Omental fat pad (tissue), 4 donors: ENCODE results near the gene LTF. TPM values are rescaled to one million over a fixed set of nuclear protein-coding genes. Genes with fewer than 3 reads are reported as not detected.
"Not testable (repeated sequence)": the region's sequence is repeated elsewhere in the genome, so short reads cannot be mapped to it uniquely, and the experiment has no call there.

Experiments used
- ATAC-seq: fragments of 150-250 bp; one replicate; pipeline ENCODE4 v1.9.1; 2016; ENCODE audit warnings: mild to moderate bottlenecking, moderate library complexity; ENCODE audit not compliant: low FRiP score
- DNase-seq: peaks from one replicate; pipeline ENCODE4 v3.0.0-alpha.2; 2019; ENCODE audit warnings: low spot score
- total RNA-seq, 4 donors: library from RNA; depleted of rRNA; stranded (reverse); fragments of >200 nt; gene quantifications; one replicate each; pipeline ENCODE4 v1.1.0, GENCODE V29; 2016
- TF ChIP-seq, protein P1 (sequence below), 3 donors: fragments of 450-650 bp; IDR thresholded peaks; one replicate each; pipeline ENCODE4 v1.5.1; 2016 to 2017; ENCODE audit warnings: antibody characterized with exemption in 3 of 3, mild to moderate bottlenecking in 3 of 3, moderate library complexity in 2 of 3

Gene LTF
- total RNA-seq, 4 donors from 2014 or later = 3.0 to 9.6 (median 6.9) TPM

DNA sequence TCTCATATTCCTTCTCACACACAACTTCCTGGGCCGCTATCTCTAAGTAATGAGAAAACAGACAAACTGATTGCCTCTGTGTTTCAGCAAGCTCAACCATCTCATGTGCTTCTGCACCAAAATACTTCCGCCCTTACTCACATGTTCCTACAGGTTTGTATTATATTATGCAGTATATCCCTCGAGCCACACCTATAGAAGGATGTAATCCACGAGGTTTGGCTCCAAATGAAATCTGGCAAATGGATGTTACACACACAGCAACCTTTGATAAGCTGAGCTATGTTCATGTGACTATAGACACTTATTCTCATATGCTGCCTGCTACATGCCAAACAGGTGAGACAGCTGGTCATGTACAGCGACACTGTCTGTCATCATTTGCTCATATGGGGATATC is 35.0 kb downstream of the LTF start:
- no peak for DNase-seq
- ATAC-seq = no peak
- TF ChIP-seq, protein P1, sequence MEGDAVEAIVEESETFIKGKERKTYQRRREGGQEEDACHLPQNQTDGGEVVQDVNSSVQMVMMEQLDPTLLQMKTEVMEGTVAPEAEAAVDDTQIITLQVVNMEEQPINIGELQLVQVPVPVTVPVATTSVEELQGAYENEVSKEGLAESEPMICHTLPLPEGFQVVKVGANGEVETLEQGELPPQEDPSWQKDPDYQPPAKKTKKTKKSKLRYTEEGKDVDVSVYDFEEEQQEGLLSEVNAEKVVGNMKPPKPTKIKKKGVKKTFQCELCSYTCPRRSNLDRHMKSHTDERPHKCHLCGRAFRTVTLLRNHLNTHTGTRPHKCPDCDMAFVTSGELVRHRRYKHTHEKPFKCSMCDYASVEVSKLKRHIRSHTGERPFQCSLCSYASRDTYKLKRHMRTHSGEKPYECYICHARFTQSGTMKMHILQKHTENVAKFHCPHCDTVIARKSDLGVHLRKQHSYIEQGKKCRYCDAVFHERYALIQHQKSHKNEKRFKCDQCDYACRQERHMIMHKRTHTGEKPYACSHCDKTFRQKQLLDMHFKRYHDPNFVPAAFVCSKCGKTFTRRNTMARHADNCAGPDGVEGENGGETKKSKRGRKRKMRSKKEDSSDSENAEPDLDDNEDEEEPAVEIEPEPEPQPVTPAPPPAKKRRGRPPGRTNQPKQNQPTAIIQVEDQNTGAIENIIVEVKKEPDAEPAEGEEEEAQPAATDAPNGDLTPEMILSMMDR (IDR thresholded peaks at IDR 0.05) = no peak

DNA sequence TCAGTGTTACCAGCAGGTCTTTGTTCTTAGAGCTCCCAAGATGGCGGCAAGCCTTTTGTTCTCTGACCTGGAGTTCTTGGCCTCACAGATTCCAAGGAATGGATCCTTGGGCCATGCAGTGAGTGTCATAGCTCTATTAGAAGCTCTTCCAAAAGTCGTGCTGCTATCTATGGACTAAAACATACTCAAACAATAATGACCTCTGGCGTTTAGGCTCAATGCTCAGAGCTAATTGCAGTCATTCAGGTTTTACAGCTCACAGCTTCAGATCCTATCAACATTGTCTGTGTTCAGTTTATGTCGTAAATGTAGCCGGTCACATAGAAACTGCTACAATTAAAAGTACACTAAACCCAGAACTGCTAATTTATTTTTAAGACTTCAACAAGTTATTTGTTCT is 35.5 kb downstream of the LTF start:
- DNase-seq (no peak), ATAC-seq (no peak)
- TF ChIP-seq, protein P1 (IDR thresholded peaks at IDR 0.05) = no peak

DNA sequence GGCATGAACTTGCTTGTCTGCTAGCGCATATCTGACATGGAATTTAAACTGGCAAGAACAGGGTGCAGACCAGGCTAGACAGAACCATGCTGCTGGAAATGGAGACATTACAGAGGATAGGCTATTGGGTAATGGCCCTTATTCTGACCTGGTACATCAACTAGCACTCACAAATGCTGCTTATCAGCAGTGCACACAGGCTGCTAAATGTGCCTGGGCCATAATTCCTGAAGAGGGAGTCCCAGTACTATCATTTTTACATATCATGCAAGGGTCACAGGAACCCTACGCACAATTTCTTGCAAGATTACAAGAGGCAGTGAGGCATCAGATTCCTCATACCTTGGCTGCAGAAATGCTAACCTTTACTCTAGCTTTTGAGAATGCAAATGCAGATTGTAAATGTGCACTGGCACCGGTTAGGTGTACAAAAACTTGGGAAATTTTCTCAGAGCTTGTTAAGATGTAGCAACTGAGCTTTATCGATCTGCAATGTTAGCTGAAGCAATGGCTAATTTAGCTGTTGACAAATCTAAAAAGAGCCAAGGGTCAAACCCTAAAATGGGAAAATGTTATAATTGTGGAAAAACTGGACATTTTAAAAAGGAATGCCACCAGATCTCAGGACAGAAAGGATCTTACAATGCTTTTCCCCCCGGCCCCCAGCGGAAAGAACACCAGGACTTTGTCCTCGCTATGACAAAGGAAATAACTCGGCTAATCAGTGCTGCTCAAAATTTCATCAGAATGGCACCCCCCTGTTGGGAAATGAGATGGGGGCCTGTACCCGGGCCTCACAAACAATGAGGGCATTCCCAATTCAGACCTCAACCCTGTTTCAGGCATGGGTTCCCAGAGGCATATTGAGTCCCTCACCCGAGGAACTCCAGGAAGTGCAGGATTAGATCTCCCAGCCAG is 36.5 kb downstream of the LTF start:
- DNase-seq (no peak), ATAC-seq (no peak)
- TF ChIP-seq, protein P1 (IDR thresholded peaks at IDR 0.05) = no peak

DNA sequence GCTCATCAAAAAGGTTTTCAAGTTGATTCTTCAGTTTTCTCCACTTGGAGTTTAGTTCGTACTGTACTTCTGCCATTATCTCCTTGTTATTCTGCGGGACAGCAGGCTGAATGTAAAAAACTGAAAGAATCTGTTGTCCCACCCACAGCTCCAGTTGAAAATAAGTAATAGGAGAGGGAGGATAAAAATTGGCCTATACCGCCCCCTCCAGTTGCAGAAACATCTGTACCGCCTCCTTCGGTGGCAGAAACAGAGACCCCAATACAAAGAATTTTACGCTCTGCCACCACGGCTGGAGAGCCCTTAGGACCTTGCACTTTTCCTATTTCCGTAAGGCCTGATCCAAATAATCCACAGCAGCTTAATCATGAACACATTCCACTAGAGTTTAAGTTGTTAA is 37.3 kb downstream of the LTF start:
- ATAC-seq, DNase-seq: not testable (repeated sequence)

DNA sequence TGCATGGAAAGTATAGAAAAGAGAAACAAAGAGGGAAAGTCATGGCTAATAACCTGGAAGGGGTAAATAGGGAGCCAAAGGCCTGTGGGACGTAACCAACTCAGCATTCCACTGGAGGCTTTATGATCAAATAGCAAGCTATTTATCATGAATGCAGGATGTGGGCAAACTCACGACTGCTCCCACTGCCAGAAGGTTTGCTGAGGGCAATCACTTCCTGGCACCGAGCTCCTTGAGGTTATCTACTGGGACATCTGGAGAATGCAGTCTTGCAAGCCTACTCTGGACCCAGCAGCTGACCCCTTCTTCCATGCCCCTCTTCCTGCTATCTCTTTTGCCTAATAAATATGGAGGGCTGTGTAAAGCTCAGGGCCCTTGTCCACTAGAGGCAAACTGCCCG is 38.2 kb downstream of the LTF start:
- not testable (repeated sequence) for ATAC-seq, DNase-seq

DNA sequence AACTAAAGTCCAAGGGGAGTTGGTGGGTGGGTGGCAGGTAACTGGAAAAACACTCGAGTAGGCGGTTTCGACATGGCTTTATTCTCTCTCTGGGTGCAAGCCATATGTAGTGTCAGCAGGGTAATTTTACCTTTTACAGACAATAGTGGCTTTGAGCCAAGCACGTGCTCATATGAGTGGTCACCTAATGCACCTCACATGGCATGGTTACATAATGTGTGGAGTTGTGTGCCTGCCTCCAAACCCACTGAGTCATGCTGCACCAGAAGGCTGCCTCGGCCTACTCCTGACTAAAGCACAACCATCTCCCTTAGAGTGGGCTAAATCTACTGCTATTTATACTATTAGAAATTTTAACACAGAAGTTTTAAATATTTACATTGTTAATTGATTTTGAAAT is 41.1 kb downstream of the LTF start:
- no peak for DNase-seq
- TF ChIP-seq, protein P1 (IDR thresholded peaks at IDR 0.05) = no peak
- peak; percentile 42 for ATAC-seq

DNA sequence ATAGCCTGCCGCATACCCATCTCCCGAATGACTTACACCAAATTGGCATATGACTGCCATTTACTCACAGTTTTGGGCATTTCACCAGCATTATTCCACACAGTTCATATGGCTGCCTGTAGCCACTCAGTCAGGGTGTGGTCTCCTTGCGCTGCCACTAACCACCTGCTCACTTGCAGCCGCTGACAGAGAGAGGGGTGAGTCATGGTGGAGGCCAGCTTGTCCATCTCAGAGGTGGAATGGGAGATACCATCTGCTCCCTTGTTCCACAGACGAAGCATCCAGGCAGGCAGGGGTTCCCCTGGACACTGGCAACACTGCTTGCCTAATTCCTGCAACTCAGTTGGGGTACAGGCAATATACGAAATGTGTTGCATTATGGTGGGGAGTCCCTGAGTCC is 42.1 kb downstream of the LTF start:
- TF ChIP-seq, protein P1 (IDR thresholded peaks at IDR 0.05) = no peak
- DNase-seq = no peak
- ATAC-seq = no peak

DNA sequence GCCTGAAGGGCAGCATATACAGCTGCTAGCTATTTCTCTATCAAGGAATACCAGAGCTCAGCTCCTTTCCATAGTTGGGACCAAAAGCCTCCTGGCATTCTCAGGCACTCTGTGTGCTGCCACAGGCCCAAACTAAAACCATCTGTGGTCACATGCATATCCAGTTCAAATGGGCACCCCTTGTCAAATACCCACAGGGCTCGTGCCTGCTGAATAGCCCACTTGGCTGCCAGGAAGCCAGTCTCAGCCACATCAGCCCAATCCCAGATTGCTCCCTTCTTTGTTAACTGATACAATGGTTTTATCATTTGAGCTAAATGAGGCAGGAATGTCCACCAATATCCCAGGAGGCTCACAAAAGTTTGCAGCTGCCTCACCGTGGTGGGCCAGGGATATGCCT is 43.8 kb downstream of the LTF start:
- TF ChIP-seq, protein P1 (IDR thresholded peaks at IDR 0.05) = no peak
- DNase-seq = no peak
- ATAC-seq = no peak
